Activated CD4-positive, alpha-beta T cell treated with anti-CD3 and anti-CD28 coated beads for 36 hours (primary cell): ENCODE measurements around the gene ADAMTS15. TPM values are rescaled to one million over a fixed set of nuclear protein-coding genes. Genes with fewer than 3 reads are reported as not detected.

Experiments used
- ATAC-seq: fragments of 200-7000 bp; cut with Tn5 transposase; one replicate; pipeline ENCODE4 v1.10.0; 2021; ENCODE audit warnings: mild to moderate bottlenecking, moderate library complexity
- CTCF ChIA-PET: fragments of 350-600 bp; sonication (Branson Sonifier 250); formaldehyde crosslinking; loops from one replicate; lab custom pipeline; 2021; ENCODE audit warnings: antibody characterized with exemption; lab: Charles Lee
- POLR2A ChIA-PET: fragments of 350-600 bp; sonication (Branson Sonifier 250); formaldehyde crosslinking; loops from one replicate; lab custom pipeline; 2021; ENCODE audit warnings: antibody characterized with exemption, inconsistent platforms; lab: Charles Lee
- DNase-seq: peaks from one replicate; pipeline ENCODE4 v3.0.0-alpha.2; 2020
- H3K27ac Mint-ChIP-seq: one replicate; pipeline ENCODE4 v1.8.0; 2021; ENCODE audit warnings: mixed read lengths
- H3K27me3 Mint-ChIP-seq: one replicate; pipeline ENCODE4 v1.8.0; 2021; ENCODE audit warnings: mixed read lengths
- H3K36me3 Mint-ChIP-seq: one replicate; pipeline ENCODE4 v1.8.0; 2021; ENCODE audit warnings: low read depth, mixed read lengths
- H3K4me1 Mint-ChIP-seq: one replicate; pipeline ENCODE4 v1.8.0; 2021; ENCODE audit warnings: mixed read lengths
- H3K4me3 Mint-ChIP-seq: one replicate; pipeline ENCODE4 v1.8.0; 2021; ENCODE audit warnings: mild to moderate bottlenecking, moderate library complexity, mixed read lengths
- H3K9me3 Mint-ChIP-seq: one replicate; pipeline ENCODE4 v1.8.0; 2021; ENCODE audit warnings: low read depth, mixed read lengths
- intact Hi-C, 2 experiments: fragments of 100-400 bp; cut with DNase I in 1 of 2; cut with micrococcal nuclease in 1 of 2; formaldehyde crosslinking; loops; one replicate each; pipeline versions ENCODE4 v1.14.2 to v1.15.1; 2022 to 2024; cut with DNase I, micrococcal nuclease
- total RNA-seq, 2 experiments: library from RNA; stranded (reverse); gene quantifications; one replicate each; pipeline ENCODE4 v1.2.3, GENCODE V29; 2021

Gene ADAMTS15
- total RNA-seq, 2 experiments from 2014 or later = not detected

DNA sequence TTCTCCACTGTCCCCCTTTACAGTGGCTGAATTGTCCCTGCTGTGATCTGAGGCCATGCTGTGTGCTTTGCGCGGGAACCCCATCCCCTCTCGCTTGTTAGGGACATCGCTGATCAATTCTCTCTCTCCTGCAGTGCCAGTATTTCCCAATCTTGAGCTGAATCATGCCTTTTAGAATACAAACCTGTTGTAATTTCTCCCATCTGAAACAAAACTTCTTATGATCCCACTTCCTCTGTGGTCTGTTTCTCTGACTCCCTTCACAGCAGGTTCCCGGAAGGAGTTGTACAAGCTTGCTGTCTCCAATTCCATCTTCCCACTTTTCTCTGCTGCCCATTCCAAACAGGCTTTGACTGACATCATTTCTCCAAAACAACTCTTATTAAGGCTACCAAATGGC is 16.8 kb downstream of the ADAMTS15 start:
- ChIA-PET POLR2A (no interaction called here), CTCF (no interaction called here)
- no peak overlapping the region for H3K27ac Mint-ChIP-seq
- DNase-seq (no peak), ATAC-seq (no peak)
- H3K4me3 Mint-ChIP-seq = no peak overlapping the region
- no peaks in the 10 kb centered on the region for H3K27me3 Mint-ChIP-seq
- no peaks in the 10 kb centered on the region for H3K4me1 Mint-ChIP-seq
- intact Hi-C loops = no loop called here
- no peaks in the 10 kb centered on the region for H3K36me3 Mint-ChIP-seq
- H3K9me3 Mint-ChIP-seq = no peaks in the 10 kb centered on the region

DNA sequence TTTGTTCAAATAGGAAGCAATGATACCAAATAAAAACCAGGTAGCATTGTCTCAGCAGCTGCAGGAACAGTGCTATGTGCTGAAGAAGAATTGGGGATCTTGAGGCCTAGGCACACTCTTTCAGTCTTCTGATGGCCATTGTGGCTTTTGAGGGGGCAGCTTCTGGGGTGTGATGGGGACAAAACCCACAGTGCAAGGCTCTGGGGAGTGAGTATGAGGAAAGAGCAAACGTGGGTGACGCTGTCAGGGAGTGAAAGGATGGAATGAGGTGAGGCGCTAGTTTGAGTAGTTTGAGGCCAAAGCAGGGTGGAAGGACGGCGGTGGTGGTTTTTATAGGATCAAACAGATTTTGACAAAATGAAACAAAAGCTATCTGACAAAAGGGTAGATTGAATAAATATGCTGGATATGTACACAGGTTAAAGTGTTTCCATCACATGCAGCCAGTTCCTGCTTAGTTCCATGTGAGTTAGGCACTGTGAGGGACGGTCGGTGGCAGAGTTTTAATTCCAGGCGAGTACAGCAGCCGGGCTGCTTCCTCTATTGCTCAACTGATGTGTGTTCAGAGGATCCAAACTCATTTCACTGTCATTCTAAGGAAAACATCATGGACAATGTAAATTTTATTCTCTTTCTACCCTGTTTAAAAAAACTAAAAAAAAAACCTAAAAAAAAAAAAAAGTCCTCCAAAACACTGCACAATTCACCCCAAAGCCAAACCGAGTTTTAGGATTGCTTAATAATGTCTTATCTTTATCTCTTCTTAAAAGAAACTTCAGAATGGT is 18.9 kb downstream of the ADAMTS15 start:
- no peak overlapping the region for H3K4me3 Mint-ChIP-seq
- intact Hi-C loops = no loop called here
- DNase-seq = no peak
- no peaks in the 10 kb centered on the region for H3K9me3 Mint-ChIP-seq
- CTCF ChIA-PET = no interaction called here
- H3K4me1 Mint-ChIP-seq = no peaks in the 10 kb centered on the region
- no peak for ATAC-seq
- H3K27ac Mint-ChIP-seq = no peak overlapping the region
- no peaks in the 10 kb centered on the region for H3K27me3 Mint-ChIP-seq
- POLR2A ChIA-PET = no interaction called here
- no peaks in the 10 kb centered on the region for H3K36me3 Mint-ChIP-seq

DNA sequence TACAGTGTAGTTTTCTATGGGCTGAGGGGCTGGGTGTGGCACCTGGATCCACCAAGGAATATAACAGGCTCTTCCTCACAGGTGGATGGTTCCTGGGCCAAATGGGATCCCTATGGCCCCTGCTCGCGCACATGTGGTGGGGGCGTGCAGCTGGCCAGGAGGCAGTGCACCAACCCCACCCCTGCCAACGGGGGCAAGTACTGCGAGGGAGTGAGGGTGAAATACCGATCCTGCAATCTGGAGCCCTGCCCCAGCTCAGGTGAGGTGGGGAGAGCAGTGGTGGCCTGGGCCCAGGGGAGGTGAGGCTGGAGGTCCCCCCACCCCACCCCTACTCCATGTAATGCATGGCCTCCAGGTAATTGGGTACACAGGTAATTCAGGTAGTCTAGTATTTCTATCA is 20.7 kb downstream of the ADAMTS15 start:
- DNase-seq (no peak), ATAC-seq (no peak)
- Mint-ChIP-seq H3K4me3 (no peak overlapping the region), H3K27ac (no peak overlapping the region), H3K27me3 (no peaks in the 10 kb centered on the region), H3K36me3 (no peaks in the 10 kb centered on the region), H3K9me3 (no peaks in the 10 kb centered on the region), H3K4me1 (no peaks in the 10 kb centered on the region)
- CTCF ChIA-PET = no interaction called here
- intact Hi-C loops = no loop called here
- POLR2A ChIA-PET = no interaction called here

GRCh38 chr11:130470832-130471706 is 22.6 kb downstream of the ADAMTS15 start:
- no peak for DNase-seq
- Mint-ChIP-seq H3K9me3 (no peaks in the 10 kb centered on the region), H3K27ac (no peak overlapping the region), H3K27me3 (no peaks in the 10 kb centered on the region), H3K4me3 (no peak overlapping the region), H3K4me1 (no peaks in the 10 kb centered on the region), H3K36me3 (no peaks in the 10 kb centered on the region)
- ChIA-PET POLR2A (no interaction called here), CTCF (interaction anchor here (0.6 kb wide), 1 partner anchor 258 kb away, joined by 3 read pairs; no protein-coding TSS in a partner anchor)
- no peak for ATAC-seq
- intact Hi-C loops = no loop called here

DNA sequence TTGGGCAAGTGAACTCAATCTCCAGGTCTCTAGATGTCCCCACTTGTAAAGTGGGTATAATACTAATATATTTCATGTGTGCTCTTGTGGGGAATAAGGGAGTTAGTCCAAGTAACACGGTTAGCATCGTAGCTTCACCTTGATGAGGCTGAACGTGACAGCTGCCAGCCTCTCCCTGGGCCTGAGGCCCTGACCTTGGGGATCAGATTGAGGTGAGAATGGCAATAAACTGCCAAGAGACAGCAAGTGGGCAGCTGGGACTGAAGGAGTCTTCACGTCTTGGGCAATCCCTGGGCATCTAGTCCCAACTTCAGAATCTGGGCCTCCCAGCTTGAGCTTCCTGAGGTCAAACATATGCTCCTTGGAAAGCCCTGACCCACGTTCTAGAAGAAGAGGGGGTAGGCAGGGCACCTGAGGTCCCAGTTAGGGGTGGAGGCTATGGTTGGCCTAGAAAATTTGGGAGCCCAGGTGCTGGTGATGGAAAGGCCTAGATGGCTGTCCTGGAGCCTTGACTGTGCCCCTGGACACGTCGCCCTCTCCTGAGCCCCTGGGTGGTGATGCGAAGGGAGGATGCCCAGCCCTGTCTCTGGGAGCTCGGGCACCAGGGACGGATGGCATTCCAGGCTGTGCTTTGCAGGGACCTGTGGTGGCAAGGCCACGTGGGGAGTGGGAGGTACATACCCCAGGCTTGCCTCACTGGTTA is 23.4 kb downstream of the ADAMTS15 start:
- ChIA-PET CTCF (interaction anchor here (0.6 kb wide), 2 partner anchors 315 to 352 kb away, joined by 3 read pairs; no protein-coding TSS in a partner anchor), POLR2A (no interaction called here)
- ATAC-seq (no peak), DNase-seq (no peak)
- Mint-ChIP-seq H3K4me3 (no peak overlapping the region), H3K9me3 (no peaks in the 10 kb centered on the region), H3K4me1 (no peaks in the 10 kb centered on the region), H3K36me3 (no peaks in the 10 kb centered on the region), H3K27me3 (no peaks in the 10 kb centered on the region), H3K27ac (no peak overlapping the region)
- intact Hi-C loops = no loop called here

DNA sequence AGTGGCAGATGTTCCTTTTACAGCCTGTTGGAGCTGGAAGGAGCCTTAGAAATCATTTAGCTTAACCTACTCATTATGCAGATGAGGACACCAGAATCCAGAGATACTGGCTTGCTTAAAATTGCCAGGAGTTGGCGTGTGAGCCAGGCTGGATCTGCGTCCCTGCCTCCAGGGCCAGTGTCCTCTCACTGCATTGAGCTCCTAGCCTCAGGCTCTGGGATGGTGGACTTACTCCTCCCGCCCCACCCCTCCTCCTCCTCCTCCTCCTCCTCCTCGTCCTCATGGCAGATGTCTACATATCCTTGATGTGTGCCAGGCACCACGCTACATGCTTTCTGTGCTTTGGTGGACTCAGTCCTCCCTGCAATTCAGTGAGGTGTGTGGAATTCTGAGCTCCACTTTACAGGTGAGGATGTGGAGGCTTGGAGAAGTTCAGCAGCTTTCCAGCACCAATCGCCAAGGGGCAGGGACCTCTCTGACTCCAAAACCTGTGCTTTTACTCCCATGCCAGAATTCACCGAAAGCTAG is 24.1 kb downstream of the ADAMTS15 start:
- Mint-ChIP-seq H3K4me1 (no peaks in the 10 kb centered on the region), H3K36me3 (no peaks in the 10 kb centered on the region), H3K4me3 (no peak overlapping the region), H3K27ac (no peak overlapping the region), H3K27me3 (no peaks in the 10 kb centered on the region), H3K9me3 (no peaks in the 10 kb centered on the region)
- intact Hi-C loops = no loop called here
- CTCF ChIA-PET = interaction anchor here (0.6 kb wide), 1 partner anchor 351 kb away, joined by 3 read pairs; no protein-coding TSS in a partner anchor
- no peak for ATAC-seq
- POLR2A ChIA-PET = no interaction called here
- no peak for DNase-seq

DNA sequence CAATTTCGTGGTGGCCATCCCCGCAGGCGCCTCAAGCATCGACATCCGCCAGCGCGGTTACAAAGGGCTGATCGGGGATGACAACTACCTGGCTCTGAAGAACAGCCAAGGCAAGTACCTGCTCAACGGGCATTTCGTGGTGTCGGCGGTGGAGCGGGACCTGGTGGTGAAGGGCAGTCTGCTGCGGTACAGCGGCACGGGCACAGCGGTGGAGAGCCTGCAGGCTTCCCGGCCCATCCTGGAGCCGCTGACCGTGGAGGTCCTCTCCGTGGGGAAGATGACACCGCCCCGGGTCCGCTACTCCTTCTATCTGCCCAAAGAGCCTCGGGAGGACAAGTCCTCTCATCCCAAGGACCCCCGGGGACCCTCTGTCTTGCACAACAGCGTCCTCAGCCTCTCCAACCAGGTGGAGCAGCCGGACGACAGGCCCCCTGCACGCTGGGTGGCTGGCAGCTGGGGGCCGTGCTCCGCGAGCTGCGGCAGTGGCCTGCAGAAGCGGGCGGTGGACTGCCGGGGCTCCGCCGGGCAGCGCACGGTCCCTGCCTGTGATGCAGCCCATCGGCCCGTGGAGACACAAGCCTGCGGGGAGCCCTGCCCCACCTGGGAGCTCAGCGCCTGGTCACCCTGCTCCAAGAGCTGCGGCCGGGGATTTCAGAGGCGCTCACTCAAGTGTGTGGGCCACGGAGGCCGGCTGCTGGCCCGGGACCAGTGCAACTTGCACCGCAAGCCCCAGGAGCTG is 24.8 kb downstream of the ADAMTS15 start:
- ChIA-PET CTCF (no interaction called here), POLR2A (no interaction called here)
- H3K27me3 Mint-ChIP-seq = no peaks in the 10 kb centered on the region
- ATAC-seq = no peak
- intact Hi-C loops = no loop called here
- H3K9me3 Mint-ChIP-seq = no peaks in the 10 kb centered on the region
- no peak overlapping the region for H3K4me3 Mint-ChIP-seq
- no peak overlapping the region for H3K27ac Mint-ChIP-seq
- no peaks in the 10 kb centered on the region for H3K4me1 Mint-ChIP-seq
- no peak for DNase-seq
- H3K36me3 Mint-ChIP-seq = no peaks in the 10 kb centered on the region

DNA sequence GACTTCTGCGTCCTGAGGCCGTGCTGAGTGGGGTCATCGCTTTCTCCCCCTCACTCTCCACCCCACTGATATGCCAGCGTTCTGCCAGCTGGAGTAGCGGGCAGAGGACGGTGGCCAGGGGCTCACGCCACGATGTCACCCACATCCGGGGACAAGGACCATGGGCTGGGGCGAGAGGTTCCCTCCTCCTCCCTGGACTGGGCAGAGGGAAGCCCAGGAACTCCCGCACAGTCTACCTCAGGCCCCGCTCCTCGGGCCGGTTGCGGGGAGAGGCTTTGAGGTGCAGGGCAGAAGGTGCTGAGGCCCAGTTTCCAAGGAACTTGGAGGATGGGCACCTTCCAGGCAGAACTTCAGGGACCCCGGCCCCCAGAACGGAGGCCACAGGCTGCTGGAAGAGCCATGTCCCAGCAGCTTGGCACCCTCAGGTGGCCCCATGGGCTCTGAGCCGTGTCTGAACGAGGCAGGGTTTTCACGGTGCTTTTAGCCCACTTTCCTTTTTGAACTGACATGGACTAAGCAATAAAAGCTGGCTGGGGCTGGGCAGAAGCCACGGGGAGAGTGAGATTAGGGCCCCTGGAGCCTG is 25.4 kb downstream of the ADAMTS15 start:
- ChIA-PET CTCF (no interaction called here), POLR2A (no interaction called here)
- no peaks in the 10 kb centered on the region for H3K9me3 Mint-ChIP-seq
- no peaks in the 10 kb centered on the region for H3K27me3 Mint-ChIP-seq
- ATAC-seq (no peak), DNase-seq (no peak)
- intact Hi-C loops = no loop called here
- no peaks in the 10 kb centered on the region for H3K36me3 Mint-ChIP-seq
- H3K4me3 Mint-ChIP-seq = no peak overlapping the region
- no peak overlapping the region for H3K27ac Mint-ChIP-seq
- no peaks in the 10 kb centered on the region for H3K4me1 Mint-ChIP-seq

GRCh38 chr11:130474637-130475400 is 26.4 kb downstream of the ADAMTS15 start:
- H3K4me3 Mint-ChIP-seq = no peak overlapping the region
- ChIA-PET POLR2A (no interaction called here), CTCF (no interaction called here)
- intact Hi-C loops = no loop called here
- H3K9me3 Mint-ChIP-seq = no peaks in the 10 kb centered on the region
- H3K27ac Mint-ChIP-seq = no peak overlapping the region
- ATAC-seq (no peak), DNase-seq (no peak)
- no peaks in the 10 kb centered on the region for H3K27me3 Mint-ChIP-seq
- no peaks in the 10 kb centered on the region for H3K36me3 Mint-ChIP-seq
- no peaks in the 10 kb centered on the region for H3K4me1 Mint-ChIP-seq

- no peak overlapping the region for H3K27ac Mint-ChIP-seq
- no peak for DNase-seq
- no peak overlapping the region for H3K4me3 Mint-ChIP-seq
- ChIA-PET POLR2A (no interaction called here), CTCF (no interaction called here)
- no peaks in the 10 kb centered on the region for H3K27me3 Mint-ChIP-seq
- no peaks in the 10 kb centered on the region for H3K4me1 Mint-ChIP-seq
- H3K36me3 Mint-ChIP-seq = no peaks in the 10 kb centered on the region
- intact Hi-C loops = no loop called here
- ATAC-seq = no peak
- H3K9me3 Mint-ChIP-seq = no peaks in the 10 kb centered on the region
Observed at GRCh38 chr11:130475426-130476053, 27.1 kb downstream of the ADAMTS15 start.
